K562 (cell line): ENCODE results near the gene SCMH1. TPM values are rescaled to one million over a fixed set of nuclear protein-coding genes. Genes with fewer than 3 reads are reported as not detected.

Experiments used
- E2F8 ChIP-seq: fragments of 450-650 bp; IDR thresholded peaks from 2 replicates; pipeline ENCODE4 v1.7.1; 2018; ENCODE audit warnings: mild to moderate bottlenecking, low read depth; ENCODE audit not compliant: partially characterized antibody
- HMG20A ChIP-seq: fragments of 450-650 bp; formaldehyde crosslinking; conservative IDR thresholded peaks from 2 replicates; pipeline ENCODE4 v1.4.0; 2020; ENCODE audit warnings: mild to moderate bottlenecking, mixed read lengths
- PHF8 ChIP-seq: fragments of 200-600 bp; sonication (generic); IDR thresholded peaks from 2 replicates; pipeline ENCODE4 v1.6.1; 2012; ENCODE audit warnings: mixed run types, mild to moderate bottlenecking, inconsistent platforms, low read length, moderate library complexity, borderline replicate concordance
- TAF7 ChIP-seq: fragments of 450-650 bp; IDR thresholded peaks from 2 replicates; pipeline ENCODE4 v1.6.1; 2016; ENCODE audit warnings: missing genetic modification characterization, missing compliant biosample characterization
- ZNF217 ChIP-seq: sonication (generic); formaldehyde crosslinking; IDR thresholded peaks from 2 replicates; pipeline ENCODE4 v1.8.0; 2022; ENCODE audit warnings: mild to moderate bottlenecking, missing genetic modification reagents
- ZNF23 ChIP-seq: fragments of 250-450 bp; sonication (Bioruptor Pico); IDR thresholded peaks from 2 replicates; pipeline ENCODE4 v1.4.0; 2020; ENCODE audit warnings: mild to moderate bottlenecking
- ZNF253 ChIP-seq: fragments of 250-450 bp; sonication (Bioruptor Pico); conservative IDR thresholded peaks from 2 replicates; pipeline ENCODE4 v1.6.1; 2021; ENCODE audit warnings: mild to moderate bottlenecking
- ZNF408 ChIP-seq: fragments of 250-450 bp; sonication (Bioruptor Pico); IDR thresholded peaks from 2 replicates; pipeline ENCODE4 v1.4.0; 2020; ENCODE audit warnings: low read depth, mild to moderate bottlenecking, moderate library complexity
- polyA plus RNA-seq, 8 experiments: library from polyadenylated mRNA; depleted of rRNA in 4 of 8; stranded (reverse) in 5 of 8; unstranded in 3 of 8; fragments of >200 nt; fragmentation: Nextera tagmentation in 2 of 8; fragmentation: Illumina TruSeq in 1 of 8; extraction: Ambion mirVana in 2 of 8; extraction: Trizol in 1 of 8; gene quantifications; 2 replicates each; pipeline versions ENCODE4 v1.2.1 to v1.2.3, GENCODE V29; 2011 to 2014; ENCODE audit warnings: inconsistent platforms in 1 of 8, missing spikeins in 1 of 8
- total RNA-seq, 7 experiments: library from RNA; depleted of rRNA in 6 of 7; stranded (reverse); fragments of >200 nt in 6 of 7; fragmentation: Illumina TruSeq in 2 of 7; extraction: Trizol in 2 of 7; gene quantifications; 2 replicates each; pipeline versions ENCODE4 v1.2.1 to v1.2.3, GENCODE V29; 2011 to 2021; ENCODE audit warnings: low replicate concordance in 1 of 7
- TF ChIP-seq, protein P1 (sequence below): sonication (generic); formaldehyde crosslinking; IDR thresholded peaks from 2 replicates; pipeline ENCODE4 v1.8.0; 2022; ENCODE audit warnings: mild to moderate bottlenecking, missing genetic modification reagents

Gene SCMH1
- total and polyA plus RNA-seq, 9 of the 15 experiments (the other 6 are each of a cell fraction or from before 2014, with no cell fraction given): 8.5 to 37.0 (median 26.8) TPM

- TF ChIP-seq E2F8 (no peak), ZNF408 (no peak), HMG20A (CRISPR knock-in tag) (no peak), TAF7 (tag) (no peak), ZNF253 (CRISPR knock-in tag) (no peak), ZNF23 (no peak), PHF8 (no peak), ZNF217 (no peak)
- TF ChIP-seq, protein P1, sequence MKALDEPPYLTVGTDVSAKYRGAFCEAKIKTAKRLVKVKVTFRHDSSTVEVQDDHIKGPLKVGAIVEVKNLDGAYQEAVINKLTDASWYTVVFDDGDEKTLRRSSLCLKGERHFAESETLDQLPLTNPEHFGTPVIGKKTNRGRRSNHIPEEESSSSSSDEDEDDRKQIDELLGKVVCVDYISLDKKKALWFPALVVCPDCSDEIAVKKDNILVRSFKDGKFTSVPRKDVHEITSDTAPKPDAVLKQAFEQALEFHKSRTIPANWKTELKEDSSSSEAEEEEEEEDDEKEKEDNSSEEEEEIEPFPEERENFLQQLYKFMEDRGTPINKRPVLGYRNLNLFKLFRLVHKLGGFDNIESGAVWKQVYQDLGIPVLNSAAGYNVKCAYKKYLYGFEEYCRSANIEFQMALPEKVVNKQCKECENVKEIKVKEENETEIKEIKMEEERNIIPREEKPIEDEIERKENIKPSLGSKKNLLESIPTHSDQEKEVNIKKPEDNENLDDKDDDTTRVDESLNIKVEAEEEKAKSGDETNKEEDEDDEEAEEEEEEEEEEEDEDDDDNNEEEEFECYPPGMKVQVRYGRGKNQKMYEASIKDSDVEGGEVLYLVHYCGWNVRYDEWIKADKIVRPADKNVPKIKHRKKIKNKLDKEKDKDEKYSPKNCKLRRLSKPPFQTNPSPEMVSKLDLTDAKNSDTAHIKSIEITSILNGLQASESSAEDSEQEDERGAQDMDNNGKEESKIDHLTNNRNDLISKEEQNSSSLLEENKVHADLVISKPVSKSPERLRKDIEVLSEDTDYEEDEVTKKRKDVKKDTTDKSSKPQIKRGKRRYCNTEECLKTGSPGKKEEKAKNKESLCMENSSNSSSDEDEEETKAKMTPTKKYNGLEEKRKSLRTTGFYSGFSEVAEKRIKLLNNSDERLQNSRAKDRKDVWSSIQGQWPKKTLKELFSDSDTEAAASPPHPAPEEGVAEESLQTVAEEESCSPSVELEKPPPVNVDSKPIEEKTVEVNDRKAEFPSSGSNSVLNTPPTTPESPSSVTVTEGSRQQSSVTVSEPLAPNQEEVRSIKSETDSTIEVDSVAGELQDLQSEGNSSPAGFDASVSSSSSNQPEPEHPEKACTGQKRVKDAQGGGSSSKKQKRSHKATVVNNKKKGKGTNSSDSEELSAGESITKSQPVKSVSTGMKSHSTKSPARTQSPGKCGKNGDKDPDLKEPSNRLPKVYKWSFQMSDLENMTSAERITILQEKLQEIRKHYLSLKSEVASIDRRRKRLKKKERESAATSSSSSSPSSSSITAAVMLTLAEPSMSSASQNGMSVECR: no peak
These were observed 13.9 kb upstream of the SCMH1 start (continued) for GRCh38 chr1:41255978-41256377.
